ENCODE data around the gene FHIT. TPM values are rescaled to one million over a fixed set of nuclear protein-coding genes. Genes with fewer than 3 reads are reported as not detected.

The FHIT gene
- total and polyA plus RNA-seq, 7 donors = 2.4 to 10.2 (median 6.1) TPM

DNA sequence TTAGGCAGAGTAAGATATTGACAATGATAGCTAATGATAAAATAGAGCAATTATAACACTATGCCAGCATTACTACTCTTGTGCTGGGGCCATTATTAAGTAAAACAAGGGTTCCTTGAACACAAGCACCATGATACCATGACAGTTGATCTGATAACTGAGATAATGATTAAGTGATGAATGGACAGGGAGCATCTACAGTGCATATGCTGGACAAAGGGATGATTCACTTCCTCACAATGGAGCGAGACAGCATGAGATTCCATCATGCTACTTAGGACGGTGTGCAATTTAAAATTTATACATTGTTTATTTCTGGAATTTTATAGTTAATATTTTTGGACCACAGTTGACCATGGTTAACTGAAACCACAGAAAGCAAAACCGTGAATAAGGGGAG is 156.6 kb downstream of the FHIT start:
- H3K27me3 ChIP-seq = no peaks in the 10 kb centered on the region
- no peak for DNase-seq
- H3K4me3 ChIP-seq = no peak overlapping the region
- H3K9me3 ChIP-seq = no peaks in the 10 kb centered on the region
- no peak overlapping the region for H3K27ac ChIP-seq
- 89 to 95% methylated on average over 3 of the region's 3 CpGs for WGBS, 2 donors
- intact Hi-C loops (cut with DNase I) = no loop called here
- H3K4me1 ChIP-seq = no peaks in the 10 kb centered on the region
- TF ChIP-seq, protein P1, sequence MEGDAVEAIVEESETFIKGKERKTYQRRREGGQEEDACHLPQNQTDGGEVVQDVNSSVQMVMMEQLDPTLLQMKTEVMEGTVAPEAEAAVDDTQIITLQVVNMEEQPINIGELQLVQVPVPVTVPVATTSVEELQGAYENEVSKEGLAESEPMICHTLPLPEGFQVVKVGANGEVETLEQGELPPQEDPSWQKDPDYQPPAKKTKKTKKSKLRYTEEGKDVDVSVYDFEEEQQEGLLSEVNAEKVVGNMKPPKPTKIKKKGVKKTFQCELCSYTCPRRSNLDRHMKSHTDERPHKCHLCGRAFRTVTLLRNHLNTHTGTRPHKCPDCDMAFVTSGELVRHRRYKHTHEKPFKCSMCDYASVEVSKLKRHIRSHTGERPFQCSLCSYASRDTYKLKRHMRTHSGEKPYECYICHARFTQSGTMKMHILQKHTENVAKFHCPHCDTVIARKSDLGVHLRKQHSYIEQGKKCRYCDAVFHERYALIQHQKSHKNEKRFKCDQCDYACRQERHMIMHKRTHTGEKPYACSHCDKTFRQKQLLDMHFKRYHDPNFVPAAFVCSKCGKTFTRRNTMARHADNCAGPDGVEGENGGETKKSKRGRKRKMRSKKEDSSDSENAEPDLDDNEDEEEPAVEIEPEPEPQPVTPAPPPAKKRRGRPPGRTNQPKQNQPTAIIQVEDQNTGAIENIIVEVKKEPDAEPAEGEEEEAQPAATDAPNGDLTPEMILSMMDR (IDR thresholded peaks at IDR 0.05) = no peak
- TF ChIP-seq EP300 (IDR thresholded peaks at IDR 0.05) (no peak), POLR2AphosphoS5 (IDR thresholded peaks at IDR 0.05) (no peak), POLR2A (IDR thresholded peaks at IDR 0.05) (no peak)
- no peaks in the 10 kb centered on the region for H3K36me3 ChIP-seq

DNA sequence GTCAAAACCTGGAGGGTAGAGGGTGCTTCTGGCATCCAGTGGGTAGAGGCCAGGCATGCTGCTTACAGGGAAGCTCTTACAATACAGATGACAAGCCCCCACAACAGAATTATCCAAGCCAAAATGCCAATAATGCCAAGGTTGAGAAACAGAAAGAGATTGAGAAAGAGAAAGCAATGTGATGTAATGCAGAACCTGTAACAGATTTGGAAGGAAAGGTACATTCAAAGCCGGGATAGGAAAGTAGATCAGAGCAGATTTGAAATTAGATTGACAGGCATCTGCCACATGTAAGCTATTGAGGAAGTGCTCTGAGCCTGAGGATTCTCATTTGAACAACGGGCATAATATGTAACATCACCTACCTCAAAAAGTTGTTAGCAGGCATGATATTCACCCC is 157.9 kb downstream of the FHIT start:
- TF ChIP-seq EP300 (IDR thresholded peaks at IDR 0.05) (no peak), POLR2A (IDR thresholded peaks at IDR 0.05) (no peak), POLR2AphosphoS5 (IDR thresholded peaks at IDR 0.05) (no peak)
- TF ChIP-seq, protein P1 (IDR thresholded peaks at IDR 0.05) = no peak
- H3K9me3 ChIP-seq = no peaks in the 10 kb centered on the region
- H3K27me3 ChIP-seq = no peaks in the 10 kb centered on the region
- H3K4me3 ChIP-seq = no peak overlapping the region
- intact Hi-C loops (cut with DNase I) = no loop called here
- no peaks in the 10 kb centered on the region for H3K4me1 ChIP-seq
- no peak overlapping the region for H3K27ac ChIP-seq
- DNase-seq = no peak
- 89 to 94% methylated on average over 2 of the region's 2 CpGs for WGBS, 2 donors
- no peaks in the 10 kb centered on the region for H3K36me3 ChIP-seq

DNA sequence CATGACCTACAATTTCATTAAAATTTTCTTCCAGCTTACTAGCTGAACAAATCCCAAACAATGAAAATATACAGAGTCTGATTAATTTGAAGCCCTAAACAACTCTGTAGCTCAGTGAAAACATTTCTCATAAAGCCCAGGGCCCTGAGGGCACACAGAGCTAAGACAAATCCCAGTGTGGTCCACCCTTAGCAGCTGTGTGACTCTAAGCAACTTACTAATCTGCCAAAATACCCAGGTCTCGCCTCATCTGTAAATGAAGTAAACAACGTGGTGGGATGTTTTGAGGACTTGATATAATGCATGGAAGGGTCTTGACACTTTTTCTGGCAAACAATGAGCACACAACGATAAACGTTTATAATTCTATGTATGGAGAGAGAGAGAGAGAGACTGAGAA is 158.4 kb downstream of the FHIT start:
- Histone ChIP-seq H3K9me3 (no peaks in the 10 kb centered on the region), H3K27ac (no peak overlapping the region), H3K4me3 (no peak overlapping the region), H3K4me1 (no peaks in the 10 kb centered on the region), H3K36me3 (no peaks in the 10 kb centered on the region), H3K27me3 (no peaks in the 10 kb centered on the region)
- TF ChIP-seq POLR2A (IDR thresholded peaks at IDR 0.05) (no peak), POLR2AphosphoS5 (IDR thresholded peaks at IDR 0.05) (no peak), EP300 (IDR thresholded peaks at IDR 0.05) (no peak)
- TF ChIP-seq, protein P1 (IDR thresholded peaks at IDR 0.05) = no peak
- 73 to 81% methylated on average over 4 of the region's 4 CpGs for WGBS, 2 donors
- DNase-seq = no peak
- intact Hi-C loops (cut with DNase I) = no loop called here

DNA sequence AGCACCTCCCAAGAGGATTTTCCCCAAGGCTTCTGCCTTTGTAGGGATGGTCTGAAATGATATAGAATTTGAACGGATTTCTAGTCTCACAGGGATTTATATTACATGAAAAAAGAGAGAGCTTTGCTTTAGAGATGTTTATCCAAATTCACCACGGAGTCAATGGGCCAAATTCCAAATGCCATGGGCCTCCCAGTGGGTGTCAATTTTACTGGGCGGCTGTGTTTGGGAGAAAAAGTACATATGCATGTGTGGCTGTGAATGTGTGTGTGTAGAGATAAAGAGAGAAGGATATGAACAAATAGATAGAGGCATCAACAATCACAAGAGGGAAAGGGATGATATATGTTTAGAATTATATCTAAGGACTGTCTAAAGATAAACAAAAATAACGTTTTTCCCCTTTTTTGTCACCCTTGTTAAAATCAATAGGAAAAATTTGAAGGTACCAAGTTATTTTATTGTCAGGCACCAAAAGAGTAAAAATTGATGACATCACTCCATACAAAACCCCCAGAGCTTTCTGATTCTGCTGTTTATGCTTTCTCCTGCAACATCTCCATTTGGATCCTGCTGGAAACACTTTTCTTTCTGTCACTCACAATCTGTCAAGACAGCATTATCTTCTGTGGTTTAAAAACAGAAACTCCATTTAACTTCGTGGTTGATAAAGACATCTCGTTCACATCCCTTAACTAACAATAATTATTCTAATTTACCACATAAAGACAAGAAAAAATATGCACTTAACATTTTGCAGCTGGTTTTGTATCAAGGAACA is 160.7 kb downstream of the FHIT start:
- WGBS, 2 donors = 68 to 78% methylated on average over 6 of the region's 6 CpGs
- H3K9me3 ChIP-seq = no peaks in the 10 kb centered on the region
- H3K27ac ChIP-seq = no peak overlapping the region
- DNase-seq = no peak
- intact Hi-C loops (cut with DNase I) = no loop called here
- TF ChIP-seq POLR2A (IDR thresholded peaks at IDR 0.05) (no peak), EP300 (IDR thresholded peaks at IDR 0.05) (no peak), POLR2AphosphoS5 (IDR thresholded peaks at IDR 0.05) (no peak)
- TF ChIP-seq, protein P1 (IDR thresholded peaks at IDR 0.05) = no peak
- no peaks in the 10 kb centered on the region for H3K27me3 ChIP-seq
- H3K4me3 ChIP-seq = no peak overlapping the region
- no peaks in the 10 kb centered on the region for H3K36me3 ChIP-seq
- no peaks in the 10 kb centered on the region for H3K4me1 ChIP-seq

DNA sequence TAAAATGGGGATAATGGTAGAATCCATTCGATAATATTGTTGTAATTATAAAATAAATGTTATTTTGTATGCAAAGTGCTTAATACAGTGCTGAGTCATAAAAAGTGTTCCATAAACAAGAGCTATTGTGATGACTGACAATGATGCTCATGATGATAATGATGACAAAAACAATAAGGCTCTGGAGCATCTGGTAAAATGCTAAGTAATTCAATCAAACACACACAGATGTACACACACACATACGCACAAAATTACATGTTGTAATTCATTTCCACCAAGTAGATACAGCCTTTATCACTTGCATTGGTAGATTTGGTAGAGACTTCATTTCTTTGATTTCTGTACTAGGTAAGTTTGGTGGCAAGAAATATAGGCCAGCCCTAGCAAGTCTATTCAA is 163.8 kb downstream of the FHIT start:
- H3K27me3 ChIP-seq = no peaks in the 10 kb centered on the region
- H3K4me3 ChIP-seq = no peak overlapping the region
- DNase-seq = no peak
- no peaks in the 10 kb centered on the region for H3K36me3 ChIP-seq
- no peaks in the 10 kb centered on the region for H3K9me3 ChIP-seq
- H3K4me1 ChIP-seq = no peaks in the 10 kb centered on the region
- H3K27ac ChIP-seq = no peak overlapping the region
- 95% methylated on average over 2 of the region's 2 CpGs for WGBS, 2 donors
- TF ChIP-seq, protein P1 (IDR thresholded peaks at IDR 0.05) = no peak
- TF ChIP-seq EP300 (IDR thresholded peaks at IDR 0.05) (no peak), POLR2A (IDR thresholded peaks at IDR 0.05) (no peak), POLR2AphosphoS5 (IDR thresholded peaks at IDR 0.05) (no peak)
- intact Hi-C loops (cut with DNase I) = no loop called here
